Measurements from ENCODE around the gene SP7. TPM values are rescaled to one million over a fixed set of nuclear protein-coding genes. Genes with fewer than 3 reads are reported as not detected.
"Not testable (repeated sequence)": the region's sequence is repeated elsewhere in the genome, so short reads cannot be mapped to it uniquely, and the experiment has no call there.

SP7 gene
- total RNA-seq, 1 donor from 2014 or later, result not detected

DNA sequence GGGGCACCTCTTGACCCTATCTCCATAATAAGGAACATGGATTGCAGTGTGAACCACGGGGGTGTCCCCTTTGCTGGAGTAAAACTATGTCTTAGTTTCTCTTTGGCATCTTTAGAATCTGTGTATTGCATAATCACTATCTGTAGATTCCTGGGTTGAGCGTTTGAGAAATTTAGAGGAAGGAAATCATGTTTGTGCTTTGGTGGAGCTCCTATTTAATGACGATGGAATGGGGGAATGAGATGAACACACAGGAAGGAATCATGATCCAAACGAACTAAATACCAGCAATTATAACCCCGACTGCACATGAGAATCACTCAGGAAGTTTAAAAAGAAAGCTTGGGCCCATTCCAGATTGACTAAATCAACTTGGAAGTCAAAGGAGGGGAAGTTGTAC is 38.0 kb downstream of the SP7 start:
- Mint-ChIP-seq H3K4me1 (ENCODE audit: low read depth) (peaks cover 74% of the 10 kb centered on the region), H3K36me3 (ENCODE audit: low read depth) (peaks cover 11% of the 10 kb centered on the region), H3K27me3 (ENCODE audit: low read depth) (no peaks in the 10 kb centered on the region), H3K4me3 (ENCODE audit: unreplicated experiment) (no peak overlapping the region), H3K27ac (ENCODE audit: unreplicated experiment) (peak overlapping the region; percentile 96), H3K9me3 (ENCODE audit: low read depth) (no peaks in the 10 kb centered on the region)
- TF ChIP-seq, protein P1, sequence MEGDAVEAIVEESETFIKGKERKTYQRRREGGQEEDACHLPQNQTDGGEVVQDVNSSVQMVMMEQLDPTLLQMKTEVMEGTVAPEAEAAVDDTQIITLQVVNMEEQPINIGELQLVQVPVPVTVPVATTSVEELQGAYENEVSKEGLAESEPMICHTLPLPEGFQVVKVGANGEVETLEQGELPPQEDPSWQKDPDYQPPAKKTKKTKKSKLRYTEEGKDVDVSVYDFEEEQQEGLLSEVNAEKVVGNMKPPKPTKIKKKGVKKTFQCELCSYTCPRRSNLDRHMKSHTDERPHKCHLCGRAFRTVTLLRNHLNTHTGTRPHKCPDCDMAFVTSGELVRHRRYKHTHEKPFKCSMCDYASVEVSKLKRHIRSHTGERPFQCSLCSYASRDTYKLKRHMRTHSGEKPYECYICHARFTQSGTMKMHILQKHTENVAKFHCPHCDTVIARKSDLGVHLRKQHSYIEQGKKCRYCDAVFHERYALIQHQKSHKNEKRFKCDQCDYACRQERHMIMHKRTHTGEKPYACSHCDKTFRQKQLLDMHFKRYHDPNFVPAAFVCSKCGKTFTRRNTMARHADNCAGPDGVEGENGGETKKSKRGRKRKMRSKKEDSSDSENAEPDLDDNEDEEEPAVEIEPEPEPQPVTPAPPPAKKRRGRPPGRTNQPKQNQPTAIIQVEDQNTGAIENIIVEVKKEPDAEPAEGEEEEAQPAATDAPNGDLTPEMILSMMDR (IDR thresholded peaks at IDR 0.05), result no peak
- DNase-seq (ENCODE audit: low spot score), result no peak

- peaks cover 66% of the 10 kb centered on the region for H3K4me1 Mint-ChIP-seq (ENCODE audit: low read depth)
- not testable (repeated sequence) for H3K36me3 Mint-ChIP-seq (ENCODE audit: low read depth); H3K27me3 Mint-ChIP-seq (ENCODE audit: low read depth); H3K4me3 Mint-ChIP-seq (ENCODE audit: unreplicated experiment); H3K9me3 Mint-ChIP-seq (ENCODE audit: low read depth); DNase-seq (ENCODE audit: low spot score)
- H3K27ac Mint-ChIP-seq (ENCODE audit: unreplicated experiment), result peak overlapping the region; percentile 95
Measured at GRCh38 chr12:53297106-53297505, 39.0 kb downstream of the SP7 start.

GRCh38 chr12:53295891-53296219 is 40.3 kb downstream of the SP7 start:
- H3K4me1 Mint-ChIP-seq (ENCODE audit: low read depth), result peaks cover 54% of the 10 kb centered on the region
- H3K4me3 Mint-ChIP-seq (ENCODE audit: unreplicated experiment), result peak overlapping the region; percentile 97
- H3K27me3 Mint-ChIP-seq (ENCODE audit: low read depth), result no peaks in the 10 kb centered on the region
- TF ChIP-seq, protein P1 (IDR thresholded peaks at IDR 0.05), result no peak
- H3K9me3 Mint-ChIP-seq (ENCODE audit: low read depth), result no peaks in the 10 kb centered on the region
- H3K27ac Mint-ChIP-seq (ENCODE audit: unreplicated experiment), result peak overlapping the region; percentile 95
- peaks cover 4% of the 10 kb centered on the region for H3K36me3 Mint-ChIP-seq (ENCODE audit: low read depth)
- DNase-seq (ENCODE audit: low spot score), result no peak

DNA sequence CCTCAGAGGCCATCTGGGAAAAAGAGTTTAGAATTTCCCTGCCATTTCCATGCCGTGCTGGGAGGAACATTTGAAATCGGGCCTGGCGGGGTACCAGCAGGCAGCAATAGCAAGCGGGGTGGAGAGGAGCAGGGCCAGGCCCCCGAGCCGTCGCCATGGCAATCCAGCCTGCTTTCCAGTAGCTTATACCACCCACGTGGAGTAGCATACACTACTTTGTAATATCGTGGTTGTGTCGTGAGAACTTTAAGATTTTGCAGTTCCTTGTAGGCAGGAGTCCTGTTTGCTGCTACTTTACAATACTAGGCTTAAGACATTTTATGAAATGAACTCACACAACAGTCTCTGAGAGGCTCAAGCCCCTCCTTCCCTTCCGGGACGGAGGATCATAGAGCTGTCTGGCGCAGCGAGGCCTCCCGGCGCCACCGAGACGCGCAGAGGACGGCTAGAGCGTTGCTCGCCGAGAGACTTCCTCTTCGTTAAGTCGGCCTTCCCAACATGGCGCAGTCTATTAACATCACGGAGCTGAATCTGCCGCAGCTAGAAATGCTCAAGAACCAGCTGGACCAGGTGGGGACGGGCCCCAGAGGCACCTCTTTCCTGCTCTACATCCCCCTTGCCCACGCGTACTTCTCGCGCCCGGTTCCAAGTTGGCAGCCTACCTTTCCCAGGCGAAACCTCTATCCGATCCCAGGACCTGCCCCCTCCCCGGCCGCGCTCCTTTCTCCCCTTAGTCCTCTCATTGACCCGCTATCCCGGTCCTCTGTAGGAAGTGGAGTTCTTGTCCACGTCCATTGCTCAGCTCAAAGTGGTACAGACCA is 40.9 kb downstream of the SP7 start, which contains the start of gene PFDN5:
Gene PFDN5, plus strand, starts transcription at position 473 of the 821 bp plus-strand sequence. Its CDS starts 26 bp downstream, at position 499.
- Mint-ChIP-seq H3K27me3 (ENCODE audit: low read depth) (no peaks in the 10 kb centered on the region), H3K4me1 (ENCODE audit: low read depth) (peaks cover 48% of the 10 kb centered on the region), H3K4me3 (ENCODE audit: unreplicated experiment) (peak within 1 kb of the TSS; percentile 97), H3K36me3 (ENCODE audit: low read depth) (peaks cover 4% of the 10 kb centered on the region), H3K27ac (ENCODE audit: unreplicated experiment) (peak within 1 kb of the TSS; percentile 95), H3K9me3 (ENCODE audit: low read depth) (no peaks in the 10 kb centered on the region)
- no peak for DNase-seq (ENCODE audit: low spot score)
- TF ChIP-seq, protein P1 (IDR thresholded peaks at IDR 0.05), result peak; percentile 18

DNA sequence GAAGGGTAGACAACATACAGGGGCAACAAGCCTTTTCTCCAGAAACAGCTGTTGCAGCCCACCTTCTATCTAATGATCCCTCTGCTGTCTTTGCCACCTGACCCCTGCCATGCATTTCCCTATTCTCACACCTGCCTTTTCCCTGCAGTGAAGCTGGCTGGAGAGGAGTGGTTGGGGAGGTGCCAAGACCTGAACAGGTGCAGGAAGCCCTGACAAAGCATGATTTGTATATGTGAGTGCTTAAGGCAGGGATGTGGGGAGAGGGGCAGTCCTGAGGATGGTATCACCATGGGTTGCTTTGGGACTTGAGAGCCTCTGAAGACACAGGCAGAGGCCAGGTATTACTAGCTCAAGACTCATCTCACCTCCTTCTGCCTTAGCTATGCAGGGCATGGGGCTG is 43.7 kb downstream of the SP7 start:
- TF ChIP-seq, protein P1 (IDR thresholded peaks at IDR 0.05), result no peak
- DNase-seq (ENCODE audit: low spot score), result no peak
- Mint-ChIP-seq H3K4me3 (ENCODE audit: unreplicated experiment) (no peak overlapping the region), H3K4me1 (ENCODE audit: low read depth) (peaks cover 27% of the 10 kb centered on the region), H3K27ac (ENCODE audit: unreplicated experiment) (no peak overlapping the region), H3K36me3 (ENCODE audit: low read depth) (no peaks in the 10 kb centered on the region), H3K27me3 (ENCODE audit: low read depth) (no peaks in the 10 kb centered on the region), H3K9me3 (ENCODE audit: low read depth) (no peaks in the 10 kb centered on the region)

DNA sequence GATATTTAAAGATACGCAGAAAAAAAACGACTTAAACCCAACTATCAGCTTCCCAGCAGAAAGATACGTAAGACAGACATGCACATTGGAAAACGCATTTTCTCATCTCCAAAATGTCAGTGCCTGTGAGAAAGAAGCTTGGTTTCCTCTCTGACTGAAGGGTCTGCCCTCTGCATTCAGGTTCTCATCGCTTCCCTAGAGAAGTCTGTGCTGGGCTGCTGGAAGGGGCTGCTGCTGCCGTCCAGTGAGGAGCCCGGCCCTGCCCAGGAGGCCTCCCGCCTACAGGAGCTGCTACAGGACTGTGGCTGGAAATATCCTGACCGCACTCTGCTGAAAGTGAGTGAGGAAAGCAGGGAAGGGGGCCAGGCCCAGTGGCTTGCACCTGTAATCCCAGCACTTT is 45.5 kb downstream of the SP7 start:
- DNase-seq (ENCODE audit: low spot score), result no peak
- Mint-ChIP-seq H3K27me3 (ENCODE audit: low read depth) (no peaks in the 10 kb centered on the region), H3K36me3 (ENCODE audit: low read depth) (no peaks in the 10 kb centered on the region), H3K4me1 (ENCODE audit: low read depth) (peaks cover 11% of the 10 kb centered on the region), H3K4me3 (ENCODE audit: unreplicated experiment) (no peak overlapping the region), H3K9me3 (ENCODE audit: low read depth) (no peaks in the 10 kb centered on the region), H3K27ac (ENCODE audit: unreplicated experiment) (no peak overlapping the region)
- TF ChIP-seq, protein P1 (IDR thresholded peaks at IDR 0.05), result no peak

Measured in chondrocyte (in vitro differentiated cells).